A673 (cell line): ENCODE measurements around the gene ME1. TPM values are rescaled to one million over a fixed set of nuclear protein-coding genes. Genes with fewer than 3 reads are reported as not detected.

Experiments used
- BruUV-seq: library from RNA; stranded (reverse); fragments of 400-500 nt; replicated peaks from 2 replicates; lab custom pipeline; 2021; lab: Mats Ljungman, UMichigan
- CTCF ChIA-PET: fragments of 300-600 bp; sonication (Branson Sonifier 250); formaldehyde crosslinking; loops from one replicate; lab custom pipeline; 2022; ENCODE audit warnings: antibody characterized with exemption; lab: Charles Lee
- POLR2A ChIA-PET: fragments of 300-600 bp; sonication (Branson Sonifier 250); formaldehyde crosslinking; loops from one replicate; lab custom pipeline; 2022; ENCODE audit warnings: antibody characterized with exemption; ENCODE audit not compliant: low non-redundant PET; lab: Charles Lee
- DNase-seq: peaks from one replicate; pipeline ENCODE4 v3.0.0-alpha.2; 2015; ENCODE audit warnings: low spot score
- H3K27ac ChIP-seq: fragments of 200-600 bp; sonication (generic); 2 replicates; pipeline ENCODE4 v1.5.1; 2016; ENCODE audit warnings: mixed run types, low read depth, mild to moderate bottlenecking, mixed read lengths, antibody characterized with exemption, low read length; ENCODE audit not compliant: poor library complexity, severe bottlenecking
- H3K27me3 ChIP-seq: fragments of 200-600 bp; sonication (generic); replicated peaks from 2 replicates; pipeline ENCODE4 v1.6.1; 2017; ENCODE audit warnings: mixed run types, low read depth, mild to moderate bottlenecking, mixed read lengths, antibody characterized with exemption, low read length; ENCODE audit not compliant: insufficient read depth, poor library complexity
- H3K36me3 ChIP-seq: fragments of 200-600 bp; sonication (generic); 2 replicates; pipeline ENCODE4 v1.6.1; 2016; ENCODE audit warnings: mixed run types, mild to moderate bottlenecking, mixed read lengths, antibody characterized with exemption, low read length; ENCODE audit not compliant: insufficient read depth, poor library complexity, severe bottlenecking
- H3K4me1 ChIP-seq: fragments of 200-600 bp; sonication (generic); 2 replicates; pipeline ENCODE4 v1.6.1; 2017; ENCODE audit warnings: mixed run types, mild to moderate bottlenecking, mixed read lengths, antibody characterized with exemption, low read length; ENCODE audit not compliant: insufficient read depth, poor library complexity, severe bottlenecking
- H3K4me3 ChIP-seq: fragments of 200-600 bp; sonication (generic); 2 replicates; pipeline ENCODE4 v1.5.1; 2016; ENCODE audit warnings: low read depth, mixed run types, mild to moderate bottlenecking, mixed read lengths, low read length; ENCODE audit not compliant: poor library complexity, severe bottlenecking
- H3K9me3 ChIP-seq: fragments of 200-600 bp; sonication (generic); 2 replicates; pipeline ENCODE4 v1.6.1; 2016; ENCODE audit warnings: mixed run types, low read depth, mild to moderate bottlenecking, mixed read lengths, antibody characterized with exemption, low read length; ENCODE audit not compliant: poor library complexity, severe bottlenecking
- CTCF ChIP-seq: fragments of 300-800, 200-600 bp; sonication (generic); conservative IDR thresholded peaks from 2 replicates; pipeline ENCODE4 v1.5.1; 2017; ENCODE audit warnings: low read depth, mild to moderate bottlenecking, antibody characterized with exemption, low read length, moderate library complexity, mixed read lengths
- EZH2 ChIP-seq: fragments of 200-600 bp; sonication (generic); IDR thresholded peaks from 2 replicates; pipeline ENCODE4 v1.6.1; 2017; ENCODE audit warnings: borderline replicate concordance, low read depth, mild to moderate bottlenecking, mixed read lengths, antibody characterized with exemption, low read length; ENCODE audit not compliant: poor library complexity, severe bottlenecking
- intact Hi-C: fragments of 100-400 bp; cut with micrococcal nuclease; formaldehyde crosslinking; loops from one replicate; pipeline ENCODE4 v1.10.0; 2022; ENCODE audit not compliant: unreplicated experiment
- total RNA-seq: library from RNA; stranded (reverse); gene quantifications from 2 replicates; pipeline ENCODE4 v1.2.3, GENCODE V29; 2021

The ME1 gene
- total RNA-seq, 1 experiment from 2014 or later, result 78.8 TPM

- BruUV-seq, result no TSS peak
Measured at GRCh38 chr6:83199173-83199862, 231.5 kb downstream of the ME1 start.

GRCh38 chr6:83198486-83199172 lies 232.2 kb downstream of the ME1 start:
- POLR2A ChIA-PET, result no interaction called here
- no peak for TF ChIP-seq CTCF
- no peak for TF ChIP-seq EZH2
- intact Hi-C loops, result no loop called here

More at GRCh38 chr6:83199173-83199862, 231.5 kb downstream of the ME1 start:
- DNase-seq, result no peak
- intact Hi-C loops, result no loop called here
- H3K4me3 ChIP-seq, result no peak overlapping the region
- no peak overlapping the region for H3K27ac ChIP-seq
- H3K9me3 ChIP-seq, result no peaks in the 10 kb centered on the region
- CTCF ChIA-PET, result no interaction called here
- POLR2A ChIA-PET, result no interaction called here
- no peak for TF ChIP-seq EZH2
- TF ChIP-seq CTCF, result no peak
- no peaks in the 10 kb centered on the region for H3K27me3 ChIP-seq
- H3K36me3 ChIP-seq, result no peaks in the 10 kb centered on the region
- no peaks in the 10 kb centered on the region for H3K4me1 ChIP-seq

GRCh38 chr6:83193747-83194566 lies 236.9 kb downstream of the ME1 start:
- DNase-seq, result peak; percentile 48
- H3K9me3 ChIP-seq, result no peaks in the 10 kb centered on the region
- CTCF ChIA-PET, result interaction anchor here (0.6 kb wide), 2 partner anchors 15 to 832 kb away, joined by 3 to 9 read pairs; no protein-coding TSS in a partner anchor
- peaks cover 4% of the 10 kb centered on the region for H3K4me1 ChIP-seq
- H3K27ac ChIP-seq, result peak overlapping the region; percentile 76
- no TSS peak for BruUV-seq
- H3K36me3 ChIP-seq, result peaks cover 19% of the 10 kb centered on the region
- POLR2A ChIA-PET, result interaction anchor here (0.6 kb wide), 1 partner anchor 45 kb away, joined by 5 read pairs; no protein-coding TSS in a partner anchor
- H3K4me3 ChIP-seq, result peak overlapping the region; percentile 83
- H3K27me3 ChIP-seq, result no peaks in the 10 kb centered on the region
- intact Hi-C loops, result no loop called here
- TF ChIP-seq CTCF (no peak), EZH2 (no peak)

More at GRCh38 chr6:83198486-83199172, 232.2 kb downstream of the ME1 start:
- CTCF ChIA-PET, result no interaction called here
- H3K9me3 ChIP-seq, result no peaks in the 10 kb centered on the region
- H3K4me1 ChIP-seq, result no peaks in the 10 kb centered on the region
- no TSS peak for BruUV-seq
- no peaks in the 10 kb centered on the region for H3K36me3 ChIP-seq
- no peak overlapping the region for H3K4me3 ChIP-seq
- no peak overlapping the region for H3K27ac ChIP-seq
- DNase-seq, result no peak
- no peaks in the 10 kb centered on the region for H3K27me3 ChIP-seq
